Activated CD4-positive, alpha-beta memory T cell treated with anti-CD3 and anti-CD28 coated beads, Interleukin-2, amount 10 ng/mL, durations not matched to agents 7 days and 5 days (primary cell): ENCODE measurements around the gene FCGR2B. TPM values are rescaled to one million over a fixed set of nuclear protein-coding genes. Genes with fewer than 3 reads are reported as not detected.
"Not testable (repeated sequence)": the region's sequence is repeated elsewhere in the genome, so short reads cannot be mapped to it uniquely, and the experiment has no call there.

Experiments used
- CTCF ChIA-PET: fragments of 350-600 bp; sonication (Branson Sonifier 250); formaldehyde crosslinking; loops from one replicate; lab custom pipeline; 2021; ENCODE audit warnings: antibody characterized with exemption, inconsistent platforms; lab: Charles Lee
- POLR2A ChIA-PET: fragments of 350-600 bp; sonication (Branson Sonifier 250); formaldehyde crosslinking; loops from one replicate; lab custom pipeline; 2021; ENCODE audit warnings: antibody characterized with exemption; lab: Charles Lee
- DNase-seq: peaks from one replicate; pipeline ENCODE4 v3.0.0-alpha.2; 2020
- H3K27ac Mint-ChIP-seq: one replicate; pipeline ENCODE4 v1.8.0; 2021; ENCODE audit warnings: mild to moderate bottlenecking, mixed read lengths
- H3K27me3 Mint-ChIP-seq: one replicate; pipeline ENCODE4 v1.8.0; 2021; ENCODE audit warnings: mixed read lengths
- H3K36me3 Mint-ChIP-seq: one replicate; pipeline ENCODE4 v1.8.0; 2021; ENCODE audit warnings: low read depth, mixed read lengths
- H3K4me1 Mint-ChIP-seq: one replicate; pipeline ENCODE4 v1.8.0; 2021; ENCODE audit warnings: mixed read lengths
- H3K4me3 Mint-ChIP-seq: one replicate; pipeline ENCODE4 v1.8.0; 2021; ENCODE audit warnings: mild to moderate bottlenecking, mixed read lengths
- H3K9me3 Mint-ChIP-seq: one replicate; pipeline ENCODE4 v1.8.0; 2021; ENCODE audit warnings: mixed read lengths
- total RNA-seq, 2 experiments: library from RNA; stranded (reverse); gene quantifications; one replicate each; pipeline ENCODE4 v1.2.3, GENCODE V29; 2021

FCGR2B gene
- total RNA-seq, 2 experiments from 2014 or later, result 0.18 to 0.25 TPM

DNA sequence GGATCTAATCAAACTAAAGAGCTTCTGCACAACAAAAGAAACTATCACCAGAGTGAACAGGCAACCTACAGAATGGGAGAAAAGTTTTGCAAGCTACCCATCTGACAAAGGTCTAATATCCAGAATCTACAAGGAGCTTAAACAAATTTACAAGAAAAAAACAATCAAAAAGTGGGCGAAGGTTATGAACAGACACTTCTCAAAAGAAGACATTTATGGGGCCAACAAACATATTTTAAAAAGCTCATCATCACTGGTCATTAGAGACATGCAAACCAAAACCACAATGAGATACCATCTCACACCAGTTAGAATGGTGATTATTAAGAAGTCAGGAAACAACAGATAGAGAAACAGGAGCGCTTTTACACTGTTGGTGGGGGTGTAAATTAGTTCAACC lies 35.4 kb downstream of the FCGR2B start:
- H3K9me3 Mint-ChIP-seq, POLR2A ChIA-PET, H3K4me3 Mint-ChIP-seq, CTCF ChIA-PET, H3K27ac Mint-ChIP-seq, DNase-seq, H3K4me1 Mint-ChIP-seq, H3K36me3 Mint-ChIP-seq: not testable (repeated sequence)
- H3K27me3 Mint-ChIP-seq, result peaks cover 60% of the 10 kb centered on the region

- Mint-ChIP-seq H3K4me3 (no peak overlapping the region), H3K9me3 (peaks cover 2% of the 10 kb centered on the region), H3K27ac (no peak overlapping the region), H3K36me3 (no peaks in the 10 kb centered on the region), H3K4me1 (no peaks in the 10 kb centered on the region), H3K27me3 (peaks cover 29% of the 10 kb centered on the region)
- no peak for DNase-seq
- ChIA-PET CTCF (interaction anchor here (1.4 kb wide), 1 partner anchor 24 kb away, joined by 4 read pairs; no protein-coding TSS in a partner anchor), POLR2A (no interaction called here)
Measured at GRCh38 chr1:161702250-161702649, 39.3 kb downstream of the FCGR2B start.

DNA sequence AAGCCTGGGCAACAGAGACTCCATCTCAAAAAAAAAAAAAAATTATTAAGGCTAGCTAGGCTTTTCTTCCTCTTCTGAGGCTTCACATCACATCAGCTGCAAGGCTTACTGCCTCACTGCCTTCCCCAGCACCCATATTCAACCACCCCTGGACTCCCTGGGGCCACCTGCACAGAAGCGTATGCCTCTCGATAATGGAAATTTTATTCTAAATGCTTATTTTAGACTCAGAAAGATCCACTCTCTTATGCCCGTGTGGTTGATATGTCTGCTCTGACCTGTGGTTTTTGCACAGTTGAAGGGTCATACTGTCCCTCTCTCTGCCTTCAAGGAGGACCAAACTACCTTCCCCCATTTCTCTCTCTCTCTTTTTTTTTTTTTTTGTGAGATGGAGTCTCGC lies 42.6 kb downstream of the FCGR2B start:
- Mint-ChIP-seq H3K4me3 (no peak overlapping the region), H3K9me3 (no peaks in the 10 kb centered on the region), H3K4me1 (no peaks in the 10 kb centered on the region), H3K27me3 (peaks cover 17% of the 10 kb centered on the region), H3K27ac (no peak overlapping the region), H3K36me3 (no peaks in the 10 kb centered on the region)
- CTCF ChIA-PET, result no interaction called here
- DNase-seq, result no peak
- POLR2A ChIA-PET, result no interaction called here

DNA sequence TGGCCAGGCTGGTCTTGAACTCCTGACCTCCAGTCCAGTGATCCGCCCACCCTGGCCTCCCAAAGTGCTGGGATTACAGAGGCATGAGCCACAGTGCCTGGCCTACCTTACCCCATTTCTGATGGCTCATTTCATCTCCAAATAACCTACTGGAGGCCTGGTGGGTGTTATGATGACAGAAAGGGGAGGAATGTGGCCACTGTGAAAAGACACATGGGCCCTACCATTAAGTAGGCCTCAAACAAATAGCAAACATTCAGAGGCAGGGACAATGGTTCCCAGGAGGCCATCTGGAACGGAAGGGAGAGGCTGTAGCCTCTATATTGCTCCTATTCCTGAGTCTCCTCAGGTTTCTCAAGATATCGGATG lies 43.2 kb downstream of the FCGR2B start:
- Mint-ChIP-seq H3K4me3 (no peak overlapping the region), H3K4me1 (no peaks in the 10 kb centered on the region), H3K27ac (no peak overlapping the region), H3K36me3 (no peaks in the 10 kb centered on the region), H3K27me3 (peaks cover 17% of the 10 kb centered on the region), H3K9me3 (no peaks in the 10 kb centered on the region)
- no peak for DNase-seq
- ChIA-PET POLR2A (no interaction called here), CTCF (no interaction called here)

DNA sequence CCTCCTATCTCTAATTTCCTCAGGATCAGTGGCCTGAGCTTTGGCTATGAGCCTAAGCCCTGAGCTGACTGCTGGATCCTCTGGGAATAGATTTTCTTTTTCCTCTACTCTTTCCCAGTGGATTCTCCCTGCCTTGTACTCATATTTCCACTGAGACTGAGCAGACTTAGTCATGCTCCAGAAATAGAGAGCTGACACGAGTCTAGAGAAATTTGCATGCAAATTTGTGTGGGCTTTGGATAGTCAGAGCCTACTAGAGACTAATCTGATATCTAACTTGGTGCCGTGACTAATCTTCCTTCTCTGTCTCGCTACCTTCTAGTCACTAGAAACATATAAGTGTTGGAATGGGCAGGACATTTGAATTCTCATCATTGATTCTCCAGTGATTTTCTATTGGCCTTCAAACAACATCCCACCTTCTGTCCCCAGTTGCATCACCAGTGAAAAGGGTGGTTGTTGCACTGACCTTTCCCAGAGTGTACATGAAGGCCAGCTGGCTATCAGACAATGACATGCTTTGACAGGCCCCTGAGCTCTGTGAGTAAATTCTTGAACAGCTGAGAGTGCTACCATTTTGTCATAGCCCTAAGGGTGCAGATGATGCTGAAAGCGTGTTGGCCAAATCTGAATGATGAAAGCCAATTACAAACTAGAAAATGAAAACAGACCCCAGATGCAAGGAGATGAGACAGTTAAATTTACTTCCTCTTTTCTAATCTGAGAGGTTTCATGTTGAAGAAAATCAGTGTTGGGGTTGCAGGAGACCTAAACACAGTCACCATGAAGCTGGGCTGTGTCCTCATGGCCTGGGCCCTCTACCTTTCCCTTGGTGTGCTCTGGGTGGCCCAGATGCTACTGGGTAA lies 43.8 kb downstream of the FCGR2B start, which contains the start of gene FCRLA:
Gene FCRLA (plus strand): TSS at position 748 of the 866 bp plus-strand sequence. CDS start 36 bp downstream, at position 784.
- peaks cover 17% of the 10 kb centered on the region for H3K27me3 Mint-ChIP-seq
- no peaks in the 10 kb centered on the region for H3K4me1 Mint-ChIP-seq
- no peak for DNase-seq
- H3K27ac Mint-ChIP-seq, result no peak within 1 kb of the TSS
- no peaks in the 10 kb centered on the region for H3K9me3 Mint-ChIP-seq
- no peaks in the 10 kb centered on the region for H3K36me3 Mint-ChIP-seq
- H3K4me3 Mint-ChIP-seq, result no peak within 1 kb of the TSS
- ChIA-PET CTCF (no interaction called here), POLR2A (no interaction called here)

DNA sequence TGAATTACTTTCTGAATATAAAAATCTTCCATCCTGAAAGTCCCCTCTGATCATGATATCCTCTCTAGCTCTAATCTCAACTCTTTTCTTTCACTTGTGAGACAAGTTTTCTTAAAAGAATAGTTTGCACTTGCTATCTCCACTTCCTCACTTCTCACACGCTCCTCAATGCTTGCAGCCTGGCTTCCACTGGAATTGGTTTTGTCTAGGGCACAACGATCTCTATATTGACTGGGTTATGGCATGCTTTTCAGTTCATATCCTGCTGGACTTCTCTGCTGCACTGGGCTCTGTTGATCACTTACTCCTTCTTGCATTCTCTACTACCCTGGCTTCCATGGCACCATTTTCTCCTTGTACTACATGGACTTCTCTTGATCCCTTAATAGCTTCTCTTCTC lies 44.6 kb downstream of the FCGR2B start:
- no peak overlapping the region for H3K27ac Mint-ChIP-seq
- no peaks in the 10 kb centered on the region for H3K36me3 Mint-ChIP-seq
- no peaks in the 10 kb centered on the region for H3K9me3 Mint-ChIP-seq
- no peak overlapping the region for H3K4me3 Mint-ChIP-seq
- DNase-seq, result no peak
- CTCF ChIA-PET, result no interaction called here
- POLR2A ChIA-PET, result no interaction called here
- no peaks in the 10 kb centered on the region for H3K4me1 Mint-ChIP-seq
- H3K27me3 Mint-ChIP-seq, result peaks cover 13% of the 10 kb centered on the region

DNA sequence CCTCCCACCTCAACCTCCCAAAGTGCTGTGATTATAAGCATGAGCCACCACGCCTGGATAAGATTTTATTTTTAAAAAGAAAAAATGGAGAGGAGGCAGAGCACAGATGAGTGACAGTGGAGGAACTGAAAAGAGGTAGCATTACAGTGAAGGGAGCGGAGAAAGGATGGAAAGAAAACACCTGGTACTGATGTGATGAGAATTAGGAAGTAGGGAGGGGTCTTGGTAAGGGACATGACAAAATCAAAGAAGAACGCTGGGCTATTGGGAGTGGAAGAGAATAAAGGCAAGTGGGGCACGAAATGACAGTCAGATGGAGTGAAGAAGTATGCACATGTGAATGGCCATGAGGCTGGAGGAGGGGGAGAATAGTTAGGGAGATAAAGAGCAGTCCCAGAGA lies 46.4 kb downstream of the FCGR2B start:
- Mint-ChIP-seq H3K27me3 (peaks cover 7% of the 10 kb centered on the region), H3K4me1 (no peaks in the 10 kb centered on the region), H3K9me3 (no peaks in the 10 kb centered on the region), H3K36me3 (no peaks in the 10 kb centered on the region), H3K4me3 (no peak overlapping the region), H3K27ac (no peak overlapping the region)
- CTCF ChIA-PET, result no interaction called here
- DNase-seq, result no peak
- POLR2A ChIA-PET, result no interaction called here

DNA sequence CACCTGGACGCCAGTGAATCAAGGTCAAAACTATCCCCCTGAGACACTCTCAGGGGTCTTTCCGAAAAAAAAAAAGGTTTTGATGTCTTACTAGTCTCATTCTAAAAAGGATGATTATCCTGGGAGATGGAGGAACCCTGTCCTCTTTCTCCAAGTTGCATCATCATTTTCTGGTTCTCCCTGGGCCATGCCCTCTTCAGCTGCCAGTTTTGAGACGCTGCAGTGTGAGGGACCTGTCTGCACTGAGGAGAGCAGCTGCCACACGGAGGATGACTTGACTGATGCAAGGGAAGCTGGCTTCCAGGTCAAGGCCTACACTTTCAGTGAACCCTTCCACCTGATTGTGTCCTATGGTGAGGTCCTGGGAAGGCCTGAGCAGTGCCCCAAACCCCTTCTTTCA lies 47.6 kb downstream of the FCGR2B start:
- Mint-ChIP-seq H3K4me3 (no peak overlapping the region), H3K36me3 (no peaks in the 10 kb centered on the region), H3K4me1 (no peaks in the 10 kb centered on the region), H3K27ac (no peak overlapping the region), H3K27me3 (peaks cover 11% of the 10 kb centered on the region), H3K9me3 (no peaks in the 10 kb centered on the region)
- CTCF ChIA-PET, result interaction anchor here (0.8 kb wide), 1 partner anchor 31 kb away, joined by 3 read pairs; no protein-coding TSS in a partner anchor
- no peak for DNase-seq
- POLR2A ChIA-PET, result no interaction called here

GRCh38 chr1:161718559-161719324 lies 55.8 kb downstream of the FCGR2B start:
- ChIA-PET CTCF (interaction anchor here (0.6 kb wide), 1 partner anchor 22 kb away, joined by 4 read pairs; no protein-coding TSS in a partner anchor), POLR2A (no interaction called here)
- DNase-seq, result no peak
- Mint-ChIP-seq H3K27ac (no peak overlapping the region), H3K9me3 (no peaks in the 10 kb centered on the region), H3K4me1 (peaks cover 24% of the 10 kb centered on the region), H3K27me3 (peaks cover 34% of the 10 kb centered on the region), H3K36me3 (no peaks in the 10 kb centered on the region), H3K4me3 (no peak overlapping the region)

- no peak overlapping the region for H3K4me3 Mint-ChIP-seq
- H3K27me3 Mint-ChIP-seq, result peaks cover 36% of the 10 kb centered on the region
- no peak for DNase-seq
- H3K9me3 Mint-ChIP-seq, result no peaks in the 10 kb centered on the region
- ChIA-PET CTCF (no interaction called here), POLR2A (no interaction called here)
- H3K36me3 Mint-ChIP-seq, result no peaks in the 10 kb centered on the region
- H3K4me1 Mint-ChIP-seq, result peaks cover 24% of the 10 kb centered on the region
- no peak overlapping the region for H3K27ac Mint-ChIP-seq
Measured at GRCh38 chr1:161719325-161719611, 56.3 kb downstream of the FCGR2B start.

GRCh38 chr1:161720422-161720821 lies 57.5 kb downstream of the FCGR2B start:
- CTCF ChIA-PET, result no interaction called here
- H3K27me3 Mint-ChIP-seq, result peaks cover 44% of the 10 kb centered on the region
- H3K9me3 Mint-ChIP-seq, result no peaks in the 10 kb centered on the region
- POLR2A ChIA-PET, result no interaction called here
- no peaks in the 10 kb centered on the region for H3K36me3 Mint-ChIP-seq
- no peak overlapping the region for H3K4me3 Mint-ChIP-seq
- H3K27ac Mint-ChIP-seq, result no peak overlapping the region
- H3K4me1 Mint-ChIP-seq, result peaks cover 28% of the 10 kb centered on the region
- DNase-seq, result no peak

DNA sequence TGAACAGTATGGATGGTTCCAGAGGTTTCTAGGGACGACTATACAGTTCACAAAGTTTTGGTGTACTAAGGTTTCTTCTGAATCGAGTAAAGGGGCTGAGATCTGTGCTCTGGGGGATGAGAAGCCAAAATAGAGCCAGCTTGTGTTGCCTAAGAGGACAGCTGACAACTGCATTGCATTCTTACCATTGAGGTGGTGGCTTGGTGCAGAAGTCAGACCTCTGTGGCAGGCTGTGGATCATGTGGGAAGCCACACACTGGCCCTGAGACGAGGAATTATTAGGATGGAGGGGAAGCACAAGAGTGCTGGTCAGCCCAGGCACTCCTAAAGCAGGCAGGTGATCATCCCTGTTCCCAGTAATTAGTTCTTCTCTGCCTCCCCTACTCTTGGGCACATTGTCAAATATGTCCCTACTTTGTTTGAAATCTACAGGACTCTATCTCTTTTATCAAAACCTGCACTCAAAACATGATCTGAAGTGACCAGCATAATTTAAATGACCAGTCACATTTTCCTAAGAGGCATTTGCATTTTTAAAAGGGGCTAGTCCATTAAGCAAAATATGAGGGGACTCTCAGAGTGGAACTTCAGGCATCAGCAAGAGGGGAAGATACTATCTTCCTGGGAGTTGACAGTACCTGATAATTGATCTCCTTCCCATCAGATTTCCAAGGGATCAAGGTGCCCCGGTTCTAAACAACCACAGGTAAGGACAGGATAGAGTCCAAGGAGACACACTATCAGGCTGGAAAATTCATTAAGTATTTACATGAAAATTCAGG lies 58.2 kb downstream of the FCGR2B start, which contains the start of gene FCRLB:
Gene FCRLB (plus strand): TSS at position 589 of the 782 bp plus-strand sequence. CDS start 1,129 bp downstream, outside the sequence.
- CTCF ChIA-PET, result interaction anchor here (0.5 kb wide), 1 partner anchor 173 kb away, joined by 3 read pairs; no protein-coding TSS in a partner anchor

More for the DNA sequence above, 58.2 kb downstream of the FCGR2B start, which contains the start of gene FCRLB:
- Mint-ChIP-seq H3K4me1 (peaks cover 35% of the 10 kb centered on the region), H3K27me3 (peaks cover 45% of the 10 kb centered on the region), H3K27ac (no peak within 1 kb of the TSS), H3K9me3 (no peaks in the 10 kb centered on the region), H3K4me3 (no peak within 1 kb of the TSS), H3K36me3 (no peaks in the 10 kb centered on the region)
- POLR2A ChIA-PET, result no interaction called here
- no peak for DNase-seq
